ENCODE measurements around the gene ARHGAP22. TPM values are rescaled to one million over a fixed set of nuclear protein-coding genes. Genes with fewer than 3 reads are reported as not detected.

Gene ARHGAP22
- total RNA-seq, 3 donors from 2014 or later (not counting 1 experiment from before 2014, with no cell fraction given), result 0.21 to 0.40 TPM; not detected in 1

- intact Hi-C loops (cut with micrococcal nuclease), result no loop called here
- H3K27ac ChIP-seq (ENCODE audit: low read length), result no peak overlapping the region
- H3K4me1 ChIP-seq (ENCODE audit: control insufficient read depth, insufficient read depth, low read length), result peaks cover 5% of the 10 kb centered on the region
- peak in 1 of 2 donors; percentile 7 for DNase-seq
- H3K36me3 ChIP-seq (ENCODE audit: control insufficient read depth, insufficient read depth, low read length), result no peaks in the 10 kb centered on the region
- WGBS (ENCODE audit: insufficient coverage), result 73% methylated on average over 13 of the region's 15 CpGs
- TF ChIP-seq CTCF (IDR thresholded peaks at IDR 0.05), result no peak
- ATAC-seq, result no peak
- H3K4me3 Mint-ChIP-seq, result no peak overlapping the region
- no peak overlapping the region for H3K4me3 ChIP-seq (ENCODE audit: low read length)
- H3K36me3 Mint-ChIP-seq, result no peaks in the 10 kb centered on the region
- no peaks in the 10 kb centered on the region for H3K9me3 ChIP-seq (ENCODE audit: control insufficient read depth, insufficient read depth, low read length)
- H3K4me1 Mint-ChIP-seq, result peaks cover 0 to 5% of the 10 kb centered on the region in 2 donors
- peaks cover 0 to 5% of the 10 kb centered on the region in 2 donors for H3K27me3 Mint-ChIP-seq (ENCODE audit: low read depth in 2 of 2)
- no peaks in the 10 kb centered on the region for H3K27me3 ChIP-seq (ENCODE audit: control insufficient read depth, insufficient read depth, low read length)
- H3K27ac Mint-ChIP-seq, result no peak overlapping the region
- no peaks in the 10 kb centered on the region for H3K9me3 Mint-ChIP-seq
Measured at GRCh38 chr10:48451969-48452878, 152.6 kb downstream of the ARHGAP22 start.

- Histone ChIP-seq H3K27me3 (ENCODE audit: control insufficient read depth, insufficient read depth, low read length) (no peaks in the 10 kb centered on the region), H3K4me3 (ENCODE audit: low read length) (no peak overlapping the region), H3K9me3 (ENCODE audit: control insufficient read depth, insufficient read depth, low read length) (no peaks in the 10 kb centered on the region), H3K36me3 (ENCODE audit: control insufficient read depth, insufficient read depth, low read length) (no peaks in the 10 kb centered on the region), H3K27ac (ENCODE audit: low read length) (no peak overlapping the region), H3K4me1 (ENCODE audit: control insufficient read depth, insufficient read depth, low read length) (no peaks in the 10 kb centered on the region)
- Mint-ChIP-seq H3K27ac (no peak overlapping the region), H3K36me3 (no peaks in the 10 kb centered on the region), H3K4me3 (no peak overlapping the region), H3K4me1 (peaks cover 0 to 10% of the 10 kb centered on the region in 2 donors), H3K27me3 (ENCODE audit: low read depth in 2 of 2) (peaks cover 0 to 12% of the 10 kb centered on the region in 2 donors), H3K9me3 (no peaks in the 10 kb centered on the region)
- 88% methylated on average over 43 of the region's 43 CpGs for WGBS (ENCODE audit: insufficient coverage)
- no peak for ATAC-seq
- TF ChIP-seq CTCF (IDR thresholded peaks at IDR 0.05), result no peak
- DNase-seq, result peak in 1 of 2 donors; percentile 10
- intact Hi-C loops (cut with micrococcal nuclease), result no loop called here
Measured at GRCh38 chr10:48450741-48451466, 154.0 kb downstream of the ARHGAP22 start.

GRCh38 chr10:48450233-48450740 is 154.6 kb downstream of the ARHGAP22 start:
- H3K4me1 ChIP-seq (ENCODE audit: control insufficient read depth, insufficient read depth, low read length), result no peaks in the 10 kb centered on the region
- no peaks in the 10 kb centered on the region for H3K36me3 ChIP-seq (ENCODE audit: control insufficient read depth, insufficient read depth, low read length)
- H3K9me3 ChIP-seq (ENCODE audit: control insufficient read depth, insufficient read depth, low read length), result no peaks in the 10 kb centered on the region
- DNase-seq (no peak), ATAC-seq (no peak)
- TF ChIP-seq CTCF (IDR thresholded peaks at IDR 0.05), result no peak
- H3K4me3 ChIP-seq (ENCODE audit: low read length), result no peak overlapping the region
- no peak overlapping the region for H3K27ac ChIP-seq (ENCODE audit: low read length)
- Mint-ChIP-seq H3K4me3 (no peak overlapping the region), H3K27ac (no peak overlapping the region), H3K4me1 (peaks cover 0 to 10% of the 10 kb centered on the region in 2 donors), H3K9me3 (no peaks in the 10 kb centered on the region), H3K36me3 (no peaks in the 10 kb centered on the region), H3K27me3 (ENCODE audit: low read depth in 2 of 2) (peaks cover 0 to 12% of the 10 kb centered on the region in 2 donors)
- 96% methylated on average over 49 of the region's 49 CpGs for WGBS (ENCODE audit: insufficient coverage)
- H3K27me3 ChIP-seq (ENCODE audit: control insufficient read depth, insufficient read depth, low read length), result no peaks in the 10 kb centered on the region
- intact Hi-C loops (cut with micrococcal nuclease), result no loop called here
